SK-N-SH (cell line): ENCODE results near the gene ZNF648. TPM values are rescaled to one million over a fixed set of nuclear protein-coding genes. Genes with fewer than 3 reads are reported as not detected.
A peak's percentile ranks its signal among the peaks of the same experiment; 100 is the strongest.

ENCODE experiments used
- CTCF ChIA-PET: fragments of 300-600, 350-600 bp; formaldehyde crosslinking; extraction: SDS; loops from one replicate; lab custom pipeline; 2021; lab: Yijun Ruan, JAX
- POLR2A ChIA-PET: fragments of 350-600 bp; sonication (Branson Sonifier 250); formaldehyde crosslinking; extraction: SDS; loops from one replicate; lab custom pipeline; 2020; ENCODE audit warnings: antibody characterized with exemption, inconsistent platforms; lab: Yijun Ruan, JAX
- DNase-seq: peaks from one replicate; pipeline ENCODE4 v3.0.0; 2012
- H2AFZ ChIP-seq: fragments of 200-600 bp; sonication (generic); 2 replicates; pipeline ENCODE4 v1.8.1; 2016; ENCODE audit warnings: antibody characterized with exemption, mild to moderate bottlenecking, low read depth
- H3F3A ChIP-seq: fragments of 200-600 bp; sonication (generic); replicated peaks from 2 replicates; pipeline ENCODE3; 2016; ENCODE audit warnings: antibody characterized with exemption, mild to moderate bottlenecking; ENCODE audit not compliant: insufficient read depth
- H3K27ac ChIP-seq, 2 experiments: fragments of 200-500 bp in 1 of 2; fragments of 200-600 bp in 1 of 2; sonication (Bioruptor generic) in 1 of 2; sonication (generic), shearing (Covaris generic) in 1 of 2; 2 replicates each; pipeline versions ENCODE4 v1.5.1 to v1.6.1; 2014 to 2016; ENCODE audit warnings: low read depth in 2 of 2, inconsistent platforms in 1 of 2, low read length in 1 of 2, mild to moderate bottlenecking in 1 of 2, mixed read lengths in 1 of 2
- H3K27me3 ChIP-seq: fragments of 200-600 bp; sonication (generic), shearing (Covaris generic); 2 replicates; pipeline ENCODE4 v1.6.1; 2016; ENCODE audit warnings: mixed run types; ENCODE audit not compliant: insufficient read depth
- H3K36me3 ChIP-seq, 2 experiments: fragments of 200-500 bp in 1 of 2; fragments of 200-600 bp in 1 of 2; sonication (Bioruptor generic) in 1 of 2; sonication (generic) in 1 of 2; replicated peaks in 1 of 2; 2 replicates each; pipeline versions ENCODE3 to v1.5.1; 2014 to 2016; ENCODE audit warnings: low read length in 1 of 2, mild to moderate bottlenecking in 1 of 2; ENCODE audit not compliant: insufficient read depth in 2 of 2, control insufficient read depth in 1 of 2
- H3K4me1 ChIP-seq, 2 experiments: fragments of 200-500 bp in 1 of 2; fragments of 200-600 bp in 1 of 2; sonication (Bioruptor generic) in 1 of 2; sonication (generic), shearing (Covaris generic) in 1 of 2; 2 replicates each; pipeline versions ENCODE4 v1.5.1 to v1.6.1; 2014 to 2016; ENCODE audit warnings: low read depth in 1 of 2, low read length in 1 of 2, mixed run types in 1 of 2; ENCODE audit not compliant: insufficient read depth in 2 of 2, control insufficient read depth in 1 of 2
- H3K4me2 ChIP-seq: fragments of 200-600 bp; sonication (generic), shearing (Covaris generic); 2 replicates; pipeline ENCODE4 v1.6.1; 2017; ENCODE audit warnings: mixed run types
- H3K4me3 ChIP-seq, 2 experiments: fragments of 200-500 bp in 1 of 2; fragments of 200-600 bp in 1 of 2; sonication (Bioruptor generic) in 1 of 2; sonication (generic), shearing (Covaris generic) in 1 of 2; 2 replicates each; pipeline versions ENCODE4 v1.5.1 to v1.8.1; 2014 to 2016; ENCODE audit warnings: low read depth in 2 of 2, inconsistent platforms in 1 of 2, low read length in 1 of 2, mild to moderate bottlenecking in 1 of 2, mixed read lengths in 1 of 2, moderate library complexity in 1 of 2
- H3K79me2 ChIP-seq: fragments of 200-600 bp; sonication (generic); 2 replicates; pipeline ENCODE4 v1.8.1; 2017; ENCODE audit warnings: mild to moderate bottlenecking; ENCODE audit not compliant: insufficient read depth
- H3K9ac ChIP-seq: fragments of 200-600 bp; sonication (generic); 2 replicates; pipeline ENCODE4 v1.6.1; 2017; ENCODE audit warnings: mixed run types
- H3K9me2 ChIP-seq: fragments of 200-600 bp; sonication (generic); 2 replicates; pipeline ENCODE4 v1.6.1; 2017; ENCODE audit warnings: mixed run types
- H3K9me3 ChIP-seq: fragments of 200-600 bp; sonication (generic); 2 replicates; pipeline ENCODE4 v1.6.1; 2017; ENCODE audit warnings: mixed run types, mild to moderate bottlenecking, moderate library complexity
- H4K20me1 ChIP-seq: fragments of 200-600 bp; sonication (generic); 2 replicates; pipeline ENCODE4 v1.6.1; 2017; ENCODE audit warnings: mild to moderate bottlenecking, mixed run types; ENCODE audit not compliant: insufficient read depth
- CTCF ChIP-seq: fragments of 200-600 bp; sonication (generic); IDR thresholded peaks from 2 replicates; pipeline ENCODE4 v1.6.1; 2017; ENCODE audit warnings: antibody characterized with exemption, mild to moderate bottlenecking, moderate library complexity
- ELF1 ChIP-seq: IDR thresholded peaks from 2 replicates; pipeline ENCODE4 v1.4.0; 2012
- FOSL2 ChIP-seq: IDR thresholded peaks from 2 replicates; pipeline ENCODE4 v1.4.0; 2012; ENCODE audit warnings: low read depth, mild to moderate bottlenecking, moderate library complexity, borderline replicate concordance
- FOXJ3 ChIP-seq: sonication (generic); formaldehyde crosslinking; IDR thresholded peaks from 2 replicates; pipeline ENCODE4 v1.5.1; 2020; ENCODE audit warnings: mild to moderate bottlenecking, missing genetic modification reagents
- FOXM1 ChIP-seq: IDR thresholded peaks from 2 replicates; pipeline ENCODE4 v1.4.0; 2012; ENCODE audit warnings: low read depth, mild to moderate bottlenecking
- NFIC ChIP-seq: IDR thresholded peaks from 2 replicates; pipeline ENCODE4 v1.4.0; 2012; ENCODE audit warnings: borderline replicate concordance
- PBX3 ChIP-seq: IDR thresholded peaks from 2 replicates; pipeline ENCODE4; 2012
- RAD21 ChIP-seq: IDR thresholded peaks from 2 replicates; pipeline ENCODE4 v1.6.1; 2012; ENCODE audit warnings: mild to moderate bottlenecking, low read length
- RCOR1 ChIP-seq: fragments of 150-350 bp; IDR thresholded peaks from 2 replicates; pipeline ENCODE4 v1.6.1; 2017; ENCODE audit warnings: antibody characterized with exemption, low read length
- REST ChIP-seq: IDR thresholded peaks from 2 replicates; pipeline ENCODE4 v1.6.1; 2012; ENCODE audit warnings: mild to moderate bottlenecking, low read depth, low read length, moderate library complexity
- RFX5 ChIP-seq: IDR thresholded peaks from 2 replicates; pipeline ENCODE4 v1.6.1; 2012; ENCODE audit warnings: mild to moderate bottlenecking, improper control_type of control experiment, low read length
- RXRA ChIP-seq: IDR thresholded peaks from 2 replicates; pipeline ENCODE4 v1.4.0; 2012; ENCODE audit warnings: low read depth, mild to moderate bottlenecking, borderline replicate concordance
- SMC3 ChIP-seq: IDR thresholded peaks from 2 replicates; pipeline ENCODE4 v1.6.1; 2012; ENCODE audit warnings: low read depth, low read length, improper control_type of control experiment
- USF1 ChIP-seq: IDR thresholded peaks from 2 replicates; pipeline ENCODE4 v1.4.0; 2012; ENCODE audit warnings: low read depth, borderline replicate concordance
- YY1 ChIP-seq: IDR thresholded peaks from 2 replicates; pipeline ENCODE4 v1.4.0; 2012; ENCODE audit warnings: low read depth, mild to moderate bottlenecking
- ZBTB33 ChIP-seq: IDR thresholded peaks from 2 replicates; pipeline ENCODE4 v1.4.0; 2012; ENCODE audit warnings: low read depth, borderline replicate concordance
- WGBS: methylation state at CpG from one replicate; pipeline ENCODE4 v1.1.6; 2017; ENCODE audit warnings: low lambda C conversion rate; 5-methylcytosine and 5-hydroxymethylcytosine counted together
- polyA plus RNA-seq, 3 experiments: library from polyadenylated mRNA; depleted of rRNA; stranded (reverse); fragments of >200 nt; gene quantifications; 2 replicates each; pipeline ENCODE4 v1.2.3, GENCODE V29; 2012

ZNF648 gene
- polyA plus RNA-seq, 1 of the 3 experiments (the other 2 are of a cell fraction), result not detected

GRCh38 chr1:182069028-182069466 lies 7.5 kb upstream of the ZNF648 start:
- Histone ChIP-seq H2AFZ (no peak overlapping the region), H3K9me3 (no peaks in the 10 kb centered on the region), H3K27me3 (no peaks in the 10 kb centered on the region), H3K9ac (no peak overlapping the region), H3K79me2 (no peaks in the 10 kb centered on the region), H3K36me3 (no peaks in the 10 kb centered on the region), H3F3A (no peaks in the 10 kb centered on the region), H4K20me1 (no peaks in the 10 kb centered on the region), H3K4me2 (no peak overlapping the region), H3K27ac (no peak overlapping the region), H3K4me3 (no peak overlapping the region), H3K4me1 (no peaks in the 10 kb centered on the region; a peak in 1 of 4 replicates), H3K9me2 (no peaks in the 10 kb centered on the region)
- peak; percentile 49 for TF ChIP-seq RAD21
- TF ChIP-seq RXRA, result no peak
- peak; percentile 41 for TF ChIP-seq CTCF
- no peak for TF ChIP-seq SMC3
- 12% methylated on average over 12 of the region's 12 CpGs for whole genome bisulfite sequencing
- POLR2A ChIA-PET, result no interaction called here
- CTCF ChIA-PET, result interaction anchor here (0.6 to 6.3 kb wide), 14 partner anchors 9 to 586 kb away, joined by 3 to 65 read pairs (median 4); partner anchors contain the start of gene CACNA1E
- peak; percentile 84 for DNase-seq

GRCh38 chr1:182066934-182067333 lies 5.4 kb upstream of the ZNF648 start:
- no peaks in the 10 kb centered on the region for H3K9me2 ChIP-seq
- H2AFZ ChIP-seq, result no peak overlapping the region
- 38% methylated on average over 4 of the region's 4 CpGs for WGBS
- TF ChIP-seq PBX3 (no peak), FOXM1 (no peak), REST (no peak), FOSL2 (no peak), RXRA (no peak), FOXJ3 (CRISPR knock-in tag) (no peak), RFX5 (no peak), YY1 (no peak), RCOR1 (no peak), USF1 (no peak), ZBTB33 (no peak), NFIC (no peak), SMC3 (no peak), ELF1 (no peak)
- H3K4me2 ChIP-seq, result no peak overlapping the region
- H3K36me3 ChIP-seq, result no peaks in the 10 kb centered on the region
- no peaks in the 10 kb centered on the region for H3F3A ChIP-seq
- H4K20me1 ChIP-seq, result no peaks in the 10 kb centered on the region
- no peak overlapping the region for H3K4me3 ChIP-seq
- ChIA-PET CTCF (interaction anchor here (1.6 to 6.3 kb wide), 2 partner anchors 13 to 39 kb away, joined by 3 to 65 read pairs; no protein-coding TSS in a partner anchor), POLR2A (no interaction called here)
- no peak overlapping the region for H3K27ac ChIP-seq
- no peaks in the 10 kb centered on the region for H3K9me3 ChIP-seq
- no peaks in the 10 kb centered on the region for H3K79me2 ChIP-seq
- H3K9ac ChIP-seq, result no peak overlapping the region
- H3K27me3 ChIP-seq, result no peaks in the 10 kb centered on the region
- no peaks in the 10 kb centered on the region; a peak in 1 of 4 replicates for H3K4me1 ChIP-seq
- DNase-seq, result no peak
